HepG2 (cell line): ENCODE data around the gene USP9X. TPM values are rescaled to one million over a fixed set of nuclear protein-coding genes. Genes with fewer than 3 reads are reported as not detected.
A peak's percentile ranks its signal among the peaks of the same experiment; 100 is the strongest.

Experiments used
- AHR ChIP-seq: IDR thresholded peaks from 2 replicates; pipeline ENCODE4 v1.6.1; 2018; ENCODE audit warnings: missing genetic modification reagents, missing compliant biosample characterization
- ASH2L ChIP-seq: fragments of 300-600, 200-600 bp; sonication (generic); IDR thresholded peaks from 2 replicates; pipeline ENCODE4 v1.7.0; 2017; ENCODE audit warnings: low read depth, mild to moderate bottlenecking, moderate library complexity, mixed read lengths, low read length; ENCODE audit not compliant: insufficient read length
- CHD2 ChIP-seq: IDR thresholded peaks from 2 replicates; pipeline ENCODE4 v1.6.1; 2011; ENCODE audit warnings: low read depth, low read length, improper control_type of control experiment
- KDM6A ChIP-seq: IDR thresholded peaks from 2 replicates; pipeline ENCODE4 v1.6.1; 2016; ENCODE audit warnings: low read depth
- MED1 ChIP-seq: sonication (generic); formaldehyde crosslinking; IDR thresholded peaks from 2 replicates; pipeline ENCODE4 v1.4.0; 2020; ENCODE audit warnings: missing genetic modification reagents
- PREB ChIP-seq: sonication (generic); formaldehyde crosslinking; IDR thresholded peaks from 2 replicates; pipeline ENCODE4 v1.4.0; 2020; ENCODE audit warnings: missing genetic modification reagents
- SIX4 ChIP-seq: sonication (generic); formaldehyde crosslinking; IDR thresholded peaks from 2 replicates; pipeline ENCODE4 v1.4.0; 2020; ENCODE audit warnings: missing genetic modification reagents
- SRSF9 ChIP-seq: fragments of 200-400 bp; formaldehyde crosslinking; IDR thresholded peaks from 2 replicates; pipeline ENCODE4 v1.6.1; 2018; ENCODE audit warnings: borderline replicate concordance, mild to moderate bottlenecking, low read depth, low read length; ENCODE audit not compliant: insufficient read depth, poor library complexity, severe bottlenecking
- TBX2 ChIP-seq: sonication (generic); formaldehyde crosslinking; IDR thresholded peaks from 2 replicates; pipeline ENCODE4 v1.5.0; 2020; ENCODE audit warnings: missing genetic modification reagents, mild to moderate bottlenecking, borderline replicate concordance
- TOPORS ChIP-seq: sonication (generic); formaldehyde crosslinking; IDR thresholded peaks from 2 replicates; pipeline ENCODE4 v1.8.0; 2023; ENCODE audit warnings: mild to moderate bottlenecking, missing genetic modification reagents
- TSC22D2 ChIP-seq: sonication (generic); formaldehyde crosslinking; IDR thresholded peaks from 2 replicates; pipeline ENCODE4 v1.5.1; 2020; ENCODE audit warnings: missing genetic modification reagents, mild to moderate bottlenecking, borderline replicate concordance
- ZC3H4 ChIP-seq: sonication (generic); formaldehyde crosslinking; IDR thresholded peaks from 2 replicates; pipeline ENCODE4 v1.4.0; 2020; ENCODE audit warnings: missing genetic modification reagents, borderline replicate concordance
- ZMYM4 ChIP-seq: sonication (generic); formaldehyde crosslinking; IDR thresholded peaks from 2 replicates; pipeline ENCODE4 v1.8.1; 2023; ENCODE audit warnings: mild to moderate bottlenecking, missing genetic modification reagents
- ZNF253 ChIP-seq: sonication (generic); formaldehyde crosslinking; IDR thresholded peaks from 2 replicates; pipeline ENCODE4 v1.8.0; 2022; ENCODE audit warnings: mild to moderate bottlenecking, missing genetic modification reagents, borderline replicate concordance
- ZNF264 ChIP-seq: sonication (generic); formaldehyde crosslinking; IDR thresholded peaks from 2 replicates; pipeline ENCODE4 v1.4.0; 2020; ENCODE audit warnings: missing genetic modification reagents
- ZNF547 ChIP-seq: sonication (generic); formaldehyde crosslinking; IDR thresholded peaks from 2 replicates; pipeline ENCODE4 v1.5.1; 2020; ENCODE audit warnings: mild to moderate bottlenecking, missing genetic modification reagents
- ZNF646 ChIP-seq: sonication (generic); formaldehyde crosslinking; IDR thresholded peaks from 2 replicates; pipeline ENCODE4 v1.9.0; 2021; ENCODE audit warnings: mild to moderate bottlenecking, missing genetic modification reagents
- polyA plus RNA-seq, 8 experiments: library from polyadenylated mRNA; depleted of rRNA in 3 of 8; stranded (reverse) in 7 of 8; unstranded in 1 of 8; fragments of >200 nt; fragmentation: Illumina TruSeq in 4 of 8; extraction: Trizol in 4 of 8; gene quantifications; 2 replicates each; pipeline versions ENCODE4 v1.2.1 to v1.2.3, GENCODE V29; 2011 to 2016; ENCODE audit warnings: low read depth in 4 of 8, missing spikeins in 1 of 8, mixed read lengths in 1 of 8; ENCODE audit not compliant: insufficient read depth in 1 of 8
- total RNA-seq, 5 experiments: library from RNA; depleted of rRNA; stranded (reverse); fragments of >200 nt; fragmentation: Illumina TruSeq; extraction: Trizol; gene quantifications; 2 replicates each; pipeline ENCODE4 v1.2.3, GENCODE V29; 2016; ENCODE audit warnings: low read depth in 1 of 5
- TF ChIP-seq, protein P1 (sequence below): sonication (generic); formaldehyde crosslinking; IDR thresholded peaks from 2 replicates; pipeline ENCODE4 v1.8.1; 2022; ENCODE audit warnings: low read depth, mild to moderate bottlenecking, missing genetic modification reagents

USP9X gene
- total and polyA plus RNA-seq, 2 of the 13 experiments (the other 11 are each of a cell fraction or from before 2014, with no cell fraction given) = 22.2 to 40.5 TPM

DNA sequence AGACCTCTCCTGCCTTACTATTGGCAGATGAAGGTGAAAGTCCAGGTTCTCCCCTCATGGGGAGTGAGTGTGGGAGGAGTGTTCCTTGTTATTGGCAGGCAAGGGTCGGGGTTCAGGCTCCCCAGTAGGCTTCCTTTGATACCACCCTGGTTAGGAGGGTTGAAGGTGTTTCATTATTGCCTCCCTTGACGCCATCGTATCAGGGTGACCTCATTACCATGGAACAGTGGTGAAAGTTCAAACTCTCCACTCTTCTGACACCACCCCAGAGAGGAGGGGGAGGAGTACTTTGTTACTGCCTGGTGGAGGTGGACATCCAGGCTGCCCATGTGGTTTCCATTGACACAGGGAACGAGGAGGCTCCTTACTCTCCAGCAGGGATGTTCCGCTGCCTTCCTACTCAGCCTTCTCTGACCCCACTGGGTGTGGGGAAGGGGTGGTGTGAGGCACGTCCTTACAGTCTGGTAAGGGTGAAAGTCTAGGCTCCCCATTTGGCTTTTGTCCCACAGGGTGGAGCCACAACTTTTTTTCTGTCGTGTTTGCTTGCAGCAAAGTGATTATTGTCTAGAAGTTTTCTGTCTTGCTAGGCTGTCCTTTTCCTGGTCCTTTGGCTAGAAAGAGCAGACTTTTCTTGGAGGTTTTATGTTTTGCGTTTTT is 37.2 kb upstream of the USP9X start (continued):
- TF ChIP-seq ZC3H4 (CRISPR knock-in tag) (no peak), ZNF646 (CRISPR knock-in tag) (no peak), ZNF547 (no peak), CHD2 (no peak), SRSF9 (no peak), ZMYM4 (CRISPR knock-in tag) (peak; percentile 44; the same call in 1 of the 2 replicates), TBX2 (peak; percentile 46; the same call in 1 of the 2 replicates), KDM6A (CRISPR knock-in tag) (no peak), ASH2L (no peak), PREB (CRISPR knock-in tag) (no peak), TSC22D2 (CRISPR knock-in tag) (no peak), ZNF253 (CRISPR knock-in tag) (no peak), AHR (CRISPR knock-in tag) (no peak), MED1 (CRISPR knock-in tag) (no peak), TOPORS (CRISPR knock-in tag) (no peak), ZNF264 (CRISPR knock-in tag) (no peak), SIX4 (CRISPR knock-in tag) (no peak)
- TF ChIP-seq, protein P1, sequence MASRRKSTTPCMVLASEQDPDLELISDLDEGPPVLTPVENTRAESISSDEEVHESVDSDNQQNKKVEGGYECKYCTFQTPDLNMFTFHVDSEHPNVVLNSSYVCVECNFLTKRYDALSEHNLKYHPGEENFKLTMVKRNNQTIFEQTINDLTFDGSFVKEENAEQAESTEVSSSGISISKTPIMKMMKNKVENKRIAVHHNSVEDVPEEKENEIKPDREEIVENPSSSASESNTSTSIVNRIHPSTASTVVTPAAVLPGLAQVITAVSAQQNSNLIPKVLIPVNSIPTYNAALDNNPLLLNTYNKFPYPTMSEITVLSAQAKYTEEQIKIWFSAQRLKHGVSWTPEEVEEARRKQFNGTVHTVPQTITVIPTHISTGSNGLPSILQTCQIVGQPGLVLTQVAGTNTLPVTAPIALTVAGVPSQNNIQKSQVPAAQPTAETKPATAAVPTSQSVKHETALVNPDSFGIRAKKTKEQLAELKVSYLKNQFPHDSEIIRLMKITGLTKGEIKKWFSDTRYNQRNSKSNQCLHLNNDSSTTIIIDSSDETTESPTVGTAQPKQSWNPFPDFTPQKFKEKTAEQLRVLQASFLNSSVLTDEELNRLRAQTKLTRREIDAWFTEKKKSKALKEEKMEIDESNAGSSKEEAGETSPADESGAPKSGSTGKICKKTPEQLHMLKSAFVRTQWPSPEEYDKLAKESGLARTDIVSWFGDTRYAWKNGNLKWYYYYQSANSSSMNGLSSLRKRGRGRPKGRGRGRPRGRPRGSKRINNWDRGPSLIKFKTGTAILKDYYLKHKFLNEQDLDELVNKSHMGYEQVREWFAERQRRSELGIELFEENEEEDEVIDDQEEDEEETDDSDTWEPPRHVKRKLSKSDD (CRISPR knock-in tag) = peak; percentile 74; the same call in 1 of the 2 replicates
